Activated gamma-delta T cell treated with anti-CD3 and anti-CD28 coated beads, Interleukin-2, amount 50 U/mL, for 16 hours (primary cell): ENCODE data around the gene KREMEN1.

Source experiments
- DNase-seq: peaks from one replicate; pipeline ENCODE4 v3.0.0-alpha.2; 2020; ENCODE audit warnings: low read depth

KREMEN1 gene

DNA sequence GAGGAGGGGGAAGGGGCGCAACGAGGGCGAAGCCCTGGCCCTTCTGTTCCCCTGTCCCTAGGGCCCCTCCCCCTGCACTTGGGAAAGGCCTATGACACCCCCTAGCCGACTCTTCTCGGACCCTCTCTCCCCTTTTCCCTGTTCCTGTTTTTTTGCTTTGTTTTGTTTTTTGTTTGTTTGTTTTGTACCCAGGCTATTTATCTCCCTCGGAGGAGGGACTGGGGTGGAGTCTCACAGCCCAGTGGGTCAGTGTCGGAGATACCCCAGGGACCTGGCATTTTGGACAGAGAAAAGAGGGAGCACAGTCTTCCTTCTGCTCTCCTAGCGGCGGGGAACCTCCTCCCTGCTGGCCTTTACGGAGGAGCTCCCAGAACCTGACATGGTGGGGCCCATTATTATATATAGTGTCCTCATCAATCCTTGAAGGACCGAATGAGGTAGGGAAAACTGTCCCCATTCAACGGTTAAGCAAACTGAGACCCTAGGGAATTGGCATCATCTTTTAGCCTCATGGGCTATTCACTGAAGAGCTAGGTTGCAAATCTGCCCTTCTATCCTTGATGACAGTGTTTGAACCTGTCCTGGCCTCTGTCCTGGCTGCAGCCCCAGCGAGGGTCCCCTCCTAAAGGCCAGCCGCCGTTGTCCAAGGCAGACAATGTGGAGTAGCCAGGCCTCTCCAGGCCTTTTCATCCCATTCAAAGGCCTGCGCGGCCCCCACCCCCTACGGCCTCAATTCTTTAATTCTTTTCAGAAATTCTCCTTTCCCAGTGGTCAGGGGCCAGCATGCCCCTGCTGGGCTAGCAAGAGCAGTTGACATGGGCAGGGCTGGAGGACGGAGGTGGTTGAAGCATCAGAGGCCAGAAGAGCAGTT, 133.8 kb downstream of the KREMEN1 start:
- DNase-seq = no peak

DNA sequence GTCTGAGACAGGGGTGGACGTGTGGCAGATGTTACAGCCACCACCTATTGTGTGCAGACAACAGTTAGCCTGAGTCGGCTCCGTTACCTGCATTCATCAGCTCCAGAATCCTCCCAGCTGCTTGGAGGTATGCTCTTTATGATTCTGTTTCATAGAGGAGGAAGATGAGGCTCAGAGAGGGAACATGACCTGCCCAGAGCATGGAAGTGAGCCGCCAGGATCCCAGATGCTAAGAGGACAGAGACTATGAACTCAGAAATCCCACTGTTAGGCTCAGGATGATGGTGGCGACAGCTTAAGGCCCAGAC, 134.4 kb downstream of the KREMEN1 start:
- DNase-seq = no peak

DNA sequence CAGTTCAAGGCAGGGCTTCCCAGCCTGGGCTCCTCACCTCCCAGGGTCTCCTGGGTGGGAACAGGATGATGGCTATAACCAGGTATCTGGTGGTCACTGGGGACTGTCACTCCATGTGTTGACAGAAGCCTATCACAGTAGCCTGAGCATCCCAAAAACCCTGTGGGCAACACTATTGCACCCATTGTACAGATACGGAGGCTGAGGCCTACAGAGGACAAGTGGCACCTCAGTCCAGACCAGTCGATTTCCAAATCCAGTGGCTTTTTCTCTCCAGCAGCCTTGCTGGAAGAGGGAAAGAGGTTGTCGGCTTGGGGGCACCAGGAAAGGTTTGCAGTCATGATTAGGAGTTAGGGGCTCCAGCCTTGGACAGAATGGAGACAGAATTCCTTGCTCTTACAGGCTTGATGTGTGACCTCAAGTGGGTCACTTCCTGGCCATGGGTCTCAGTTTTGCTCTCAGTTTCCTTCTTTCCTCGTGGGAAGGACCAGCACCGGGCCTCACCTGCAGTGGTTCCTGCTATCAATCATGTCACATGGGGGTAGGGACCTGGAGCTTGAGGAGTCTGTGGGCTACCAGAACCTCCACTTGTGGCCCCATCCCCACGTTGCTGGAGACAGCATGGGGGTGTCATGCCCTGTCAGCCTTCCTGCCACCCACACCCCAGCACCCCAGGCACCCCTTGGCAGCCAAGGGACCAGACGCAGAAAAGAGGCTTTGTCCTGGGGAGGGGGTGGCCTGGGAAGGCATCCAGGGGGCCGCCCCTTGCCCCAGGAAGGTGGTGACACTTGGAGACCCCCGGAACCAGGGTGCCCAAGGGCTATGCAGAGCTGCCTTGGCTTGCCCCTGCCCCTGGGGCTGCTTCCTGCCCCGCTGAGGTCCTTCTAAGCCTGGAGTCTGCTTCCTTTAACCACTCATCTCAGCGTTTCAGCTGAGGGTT, 135.0 kb downstream of the KREMEN1 start:
- no peak for DNase-seq

DNA sequence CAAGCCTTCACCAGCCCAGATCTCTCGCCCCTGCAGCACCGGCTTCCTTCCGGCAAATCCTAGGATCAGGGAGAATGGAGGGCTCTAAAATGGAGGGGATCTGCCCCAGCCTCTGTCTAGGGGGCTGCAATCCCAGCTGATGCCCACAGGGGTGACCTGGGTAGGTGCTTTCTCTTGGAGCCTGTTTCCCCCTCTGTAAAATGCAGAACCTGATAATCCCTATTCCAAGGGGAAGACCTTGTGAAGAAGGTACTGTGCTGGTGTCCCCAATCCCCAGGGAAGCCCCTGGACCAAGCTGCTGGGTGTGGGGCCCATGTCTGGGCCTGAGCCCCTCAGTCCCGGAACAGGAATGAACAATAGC, 135.6 kb downstream of the KREMEN1 start:
- no peak for DNase-seq

DNA sequence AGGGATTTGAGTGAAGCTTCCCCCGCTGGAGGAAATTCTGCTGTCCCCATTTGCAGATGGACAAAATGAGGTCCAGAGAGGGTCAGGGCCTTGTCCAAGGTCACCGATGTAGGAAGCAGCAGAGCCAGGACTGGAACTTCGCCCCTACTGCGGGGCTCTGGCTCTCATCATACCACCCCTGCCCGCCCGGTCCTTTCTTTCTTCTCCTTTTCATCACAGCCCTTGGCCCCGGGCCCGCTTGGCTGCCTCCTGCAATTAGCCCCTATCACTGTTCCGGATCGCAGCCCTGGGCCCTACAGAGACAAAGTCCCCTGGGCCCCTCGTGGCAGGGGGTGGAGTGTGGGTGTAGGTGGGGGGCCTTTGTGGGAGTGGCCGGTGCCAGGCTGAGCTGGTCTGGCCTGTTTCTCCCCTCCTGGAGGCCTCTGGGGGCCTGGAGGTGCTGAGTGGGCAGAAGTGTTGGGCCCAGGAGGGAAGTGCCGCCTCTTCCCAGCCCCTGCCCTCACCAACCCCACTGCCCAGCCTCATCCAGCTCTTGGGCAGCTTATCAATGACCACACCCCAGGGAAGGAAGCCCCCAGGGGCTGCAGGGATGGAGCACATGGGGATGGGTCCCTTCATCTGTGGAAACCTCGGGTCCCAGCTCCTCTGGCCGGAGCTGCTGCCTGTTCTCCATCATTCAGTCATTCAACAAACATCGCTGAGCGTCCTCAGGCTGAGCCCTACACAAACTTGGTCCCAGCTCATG, 136.2 kb downstream of the KREMEN1 start:
- no peak for DNase-seq

DNA sequence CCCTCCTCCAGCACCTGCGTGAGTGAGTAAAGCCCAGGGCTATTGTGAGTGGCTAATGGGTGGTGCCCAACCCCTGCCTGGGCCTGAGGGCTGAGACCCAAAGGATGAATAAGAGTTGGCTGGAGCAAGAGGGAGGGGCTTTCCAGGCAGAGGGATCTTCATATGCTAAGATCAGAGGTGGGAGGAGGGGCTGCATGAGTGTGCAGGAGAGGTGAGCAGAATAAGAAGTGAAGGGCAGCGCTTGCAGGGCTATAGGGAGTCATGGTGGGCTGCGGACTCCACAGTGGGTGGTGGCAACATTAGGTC, 136.7 kb downstream of the KREMEN1 start:
- no peak for DNase-seq

DNA sequence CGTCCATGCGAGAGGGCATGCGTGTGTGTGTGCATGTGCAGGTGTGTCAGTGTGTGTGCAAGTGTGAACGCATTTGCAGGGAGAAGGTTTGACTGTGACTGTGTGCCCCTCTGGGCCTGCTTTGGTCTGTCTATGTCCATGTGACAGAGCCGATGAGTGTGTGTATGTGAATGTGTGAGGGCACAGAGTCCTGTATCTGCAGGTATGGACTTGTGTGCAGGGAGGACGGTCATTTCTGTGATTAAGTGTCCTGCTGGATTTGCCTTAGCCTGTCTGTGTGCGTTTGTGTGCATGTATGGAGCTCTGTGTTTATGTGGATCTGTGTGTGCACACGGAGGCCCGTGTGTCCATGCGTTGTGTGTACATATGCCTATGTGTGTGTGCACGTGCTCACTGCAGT, 138.2 kb downstream of the KREMEN1 start:
- no peak for DNase-seq

DNA sequence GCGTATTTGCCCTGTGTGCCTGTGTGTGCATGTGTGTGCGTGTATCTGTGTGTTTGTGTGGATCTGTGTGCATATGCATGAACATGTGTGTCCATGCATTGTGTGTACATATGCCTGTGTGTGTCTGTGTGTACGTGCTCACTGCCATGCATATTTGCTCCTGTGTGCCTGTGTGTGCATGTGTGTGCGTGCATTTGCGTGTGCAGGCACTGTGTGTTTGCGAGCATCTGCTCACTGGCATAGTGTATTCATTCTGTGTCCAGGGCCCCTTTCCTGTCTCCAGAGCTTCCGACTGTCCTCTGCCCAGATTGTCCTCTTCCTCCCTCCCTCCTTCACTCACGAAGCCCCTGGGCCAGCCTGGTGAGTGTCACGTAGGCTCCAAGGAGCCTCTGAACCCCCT, 138.6 kb downstream of the KREMEN1 start:
- DNase-seq = no peak

DNA sequence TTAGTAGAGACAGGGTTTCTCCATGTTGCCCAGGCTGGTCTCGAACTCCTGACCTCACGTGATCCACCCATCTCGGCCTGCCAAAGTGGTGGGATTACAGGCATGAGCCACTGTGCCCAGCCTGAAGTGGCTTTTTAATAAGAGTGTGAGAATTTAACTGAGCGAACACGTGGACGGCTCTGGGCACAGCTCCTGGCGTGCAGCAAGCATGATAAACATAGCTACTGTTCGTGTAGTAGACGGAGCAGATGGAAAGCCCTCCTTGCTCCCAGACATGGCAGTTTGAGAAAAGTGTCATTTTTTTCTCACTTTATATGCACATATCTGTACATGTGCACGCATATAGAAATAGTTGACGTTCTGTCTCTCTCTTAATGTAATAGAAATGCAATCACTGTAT, 139.9 kb downstream of the KREMEN1 start:
- DNase-seq = no peak

DNA sequence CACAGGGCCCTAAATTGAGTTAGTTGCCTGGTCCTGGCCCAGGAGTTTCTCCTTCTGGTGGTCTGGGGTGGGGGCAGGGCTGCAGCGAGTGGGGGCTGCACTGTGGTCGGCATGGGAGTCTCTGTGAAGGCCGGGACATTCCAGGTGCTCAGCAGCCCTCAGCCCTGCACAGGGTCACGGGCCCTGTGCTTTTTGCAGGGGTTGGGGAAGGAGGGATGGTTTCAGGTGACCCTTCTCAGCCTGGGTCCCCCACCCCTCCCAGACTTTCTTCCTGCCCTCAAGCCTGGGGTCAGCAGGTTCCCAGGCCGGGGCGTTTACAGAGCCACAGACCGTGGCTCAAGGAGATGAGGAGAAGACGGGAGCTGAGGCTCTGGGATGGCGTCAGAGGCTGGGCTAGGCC, 140.7 kb downstream of the KREMEN1 start:
- DNase-seq = no peak

DNA sequence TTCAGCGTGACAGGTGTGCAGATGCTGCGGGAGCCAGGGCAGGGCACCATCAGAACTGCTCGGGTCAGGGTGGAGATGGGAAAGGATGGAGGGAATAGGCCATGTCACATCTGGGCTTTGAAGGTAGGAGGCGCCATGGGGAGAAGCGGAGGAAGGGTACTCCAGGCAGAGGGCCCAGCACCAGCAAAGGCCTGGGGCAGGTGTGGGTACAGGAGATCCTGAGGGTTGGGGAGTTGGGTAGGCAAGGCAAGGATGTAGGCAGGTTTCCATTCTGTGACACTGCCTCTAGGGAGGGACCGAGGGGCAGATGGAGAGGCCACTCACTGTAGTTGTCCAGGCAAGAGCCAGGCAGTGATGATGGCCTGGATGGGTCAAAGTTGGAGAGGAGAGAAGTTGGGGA, 141.4 kb downstream of the KREMEN1 start:
- DNase-seq = no peak

DNA sequence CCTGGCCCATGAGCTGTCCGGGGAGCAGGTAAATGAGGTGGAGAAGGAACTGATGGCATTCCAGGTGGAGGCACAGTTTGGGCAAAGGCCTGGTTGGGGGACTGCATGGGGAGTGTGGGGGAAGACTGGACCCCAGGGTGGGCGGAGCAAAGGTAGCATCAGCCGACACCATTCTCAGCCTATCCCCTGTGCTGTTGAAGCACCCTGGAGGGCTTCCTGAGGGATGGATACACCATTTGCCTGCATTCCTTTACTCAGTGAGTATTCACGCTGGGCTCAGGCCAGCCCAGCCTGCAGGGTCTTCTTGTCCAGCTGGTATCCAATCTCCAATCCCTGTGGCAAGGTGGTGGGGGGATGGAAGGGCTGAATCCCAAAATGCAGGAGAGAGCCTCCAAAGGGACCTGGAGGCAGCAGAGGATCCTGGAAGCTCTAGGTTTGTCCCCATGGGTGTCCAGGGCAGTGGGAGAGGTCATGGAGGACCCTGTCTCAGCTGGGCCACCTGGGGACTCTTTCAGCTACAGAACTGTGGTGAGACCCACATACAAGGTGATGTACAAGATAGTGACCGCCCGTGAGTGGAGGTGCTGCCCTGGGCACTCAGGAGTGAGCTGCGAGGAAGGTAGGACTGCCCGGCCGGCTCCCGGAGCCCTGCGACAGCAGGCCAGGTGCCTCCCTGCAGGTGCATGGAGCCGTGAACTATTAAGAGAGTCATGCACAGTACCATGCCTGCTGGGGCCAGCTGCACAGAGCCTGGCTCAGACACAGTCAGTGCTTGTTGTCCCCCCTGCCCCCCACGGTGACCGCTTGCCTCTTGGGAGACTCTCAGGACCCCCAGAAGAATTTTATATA, 142.4 kb downstream of the KREMEN1 start:
- no peak for DNase-seq

DNA sequence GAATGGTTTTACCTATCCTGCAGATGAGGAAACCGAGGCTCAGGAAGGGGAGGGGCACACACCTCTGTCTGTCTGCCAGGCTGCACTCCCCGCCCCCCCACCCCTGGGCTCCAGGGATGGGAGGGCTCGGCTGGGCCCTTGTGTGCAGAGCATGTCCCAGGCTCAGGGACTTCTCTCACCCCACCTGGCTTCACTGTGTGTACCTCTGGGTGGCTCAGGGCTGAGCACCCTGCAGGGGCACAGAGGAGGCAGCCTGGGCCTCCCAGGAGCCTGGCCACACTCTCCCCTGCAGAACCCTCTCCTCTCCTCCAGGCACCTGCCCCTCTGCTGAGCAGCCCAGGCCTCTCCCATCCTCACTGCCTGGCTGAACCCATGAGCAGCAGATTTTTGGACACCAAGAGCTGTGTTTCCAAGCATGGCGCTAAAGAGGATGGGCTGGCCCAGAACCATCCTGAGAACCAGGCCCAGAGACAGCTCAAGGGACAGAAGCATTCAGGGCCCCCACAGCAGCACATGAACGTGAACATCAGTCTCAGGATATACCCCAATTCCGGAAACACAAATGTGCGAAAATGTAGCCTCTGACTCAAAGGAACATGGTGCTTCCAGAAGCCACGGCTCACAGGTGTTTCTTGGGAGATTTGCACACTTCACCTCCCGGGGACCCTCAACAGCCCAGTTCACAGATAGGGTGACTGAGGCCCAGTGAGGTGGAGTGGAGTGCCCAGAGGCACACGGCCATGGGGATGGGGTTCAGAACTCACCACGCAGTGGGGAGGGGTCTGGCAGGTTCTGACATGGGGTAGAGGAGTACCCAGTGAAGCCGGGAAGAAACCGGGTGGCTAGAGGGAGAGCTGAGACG, 143.4 kb downstream of the KREMEN1 start:
- DNase-seq = no peak

DNA sequence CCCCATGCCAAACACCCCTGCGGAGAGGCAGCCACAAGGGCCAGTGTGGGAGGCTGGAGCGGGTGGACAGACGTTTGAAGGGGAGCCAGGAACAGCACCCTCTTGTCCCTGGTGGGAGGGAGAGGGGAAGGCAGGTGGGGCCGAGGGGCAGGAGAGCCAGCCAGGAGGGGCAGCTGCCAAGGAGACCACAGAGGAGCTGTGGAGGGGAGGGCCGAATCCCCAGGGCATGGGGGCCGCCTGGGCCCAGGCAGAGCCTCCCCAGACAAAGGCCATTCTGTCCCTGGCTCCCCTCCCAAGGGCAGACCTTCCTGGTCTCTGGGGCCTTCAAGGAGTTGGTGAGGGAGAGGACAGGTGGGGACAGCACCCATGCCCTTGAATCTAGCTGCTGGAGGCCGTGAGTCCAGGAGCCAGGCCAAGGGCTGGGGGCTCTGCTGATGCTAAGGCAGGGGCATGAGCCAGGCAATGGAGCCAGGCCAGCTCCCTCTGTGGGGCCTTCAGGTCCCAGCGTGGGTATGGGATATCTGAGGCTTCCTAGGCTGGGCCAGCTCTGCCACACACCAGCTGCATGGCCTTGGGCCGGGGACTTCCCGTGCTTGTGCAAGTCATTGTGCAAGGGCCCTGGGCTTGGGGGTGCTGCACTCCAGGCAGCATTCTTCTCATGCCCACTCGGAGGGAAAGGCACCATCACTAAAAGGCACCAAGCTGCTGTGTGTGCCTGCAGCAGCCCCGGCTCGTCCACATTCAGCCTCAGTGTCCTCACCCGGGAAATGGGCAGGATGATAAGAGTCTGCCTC, 144.2 kb downstream of the KREMEN1 start:
- no peak for DNase-seq
